A375 (cell line): Measurements from ENCODE around the gene FLOT2. TPM values are rescaled to one million over a fixed set of nuclear protein-coding genes. Genes with fewer than 3 reads are reported as not detected.

Source experiments
- small RNA-seq: library from RNA; depleted of rRNA; stranded (forward); fragments of <200 nt; gene quantifications from one replicate; pipeline ENCODE3, GENCODE V24; 2014
- total RNA-seq: library from RNA; depleted of rRNA; stranded (reverse); fragments of >200 nt; shearing (Covaris generic); gene quantifications from 2 replicates; pipeline ENCODE4 v1.2.3, GENCODE V29; 2014; rRNA removed

Gene FLOT2
- total RNA-seq, result 36.3 and 39.4 TPM in 2 replicates

DNA sequence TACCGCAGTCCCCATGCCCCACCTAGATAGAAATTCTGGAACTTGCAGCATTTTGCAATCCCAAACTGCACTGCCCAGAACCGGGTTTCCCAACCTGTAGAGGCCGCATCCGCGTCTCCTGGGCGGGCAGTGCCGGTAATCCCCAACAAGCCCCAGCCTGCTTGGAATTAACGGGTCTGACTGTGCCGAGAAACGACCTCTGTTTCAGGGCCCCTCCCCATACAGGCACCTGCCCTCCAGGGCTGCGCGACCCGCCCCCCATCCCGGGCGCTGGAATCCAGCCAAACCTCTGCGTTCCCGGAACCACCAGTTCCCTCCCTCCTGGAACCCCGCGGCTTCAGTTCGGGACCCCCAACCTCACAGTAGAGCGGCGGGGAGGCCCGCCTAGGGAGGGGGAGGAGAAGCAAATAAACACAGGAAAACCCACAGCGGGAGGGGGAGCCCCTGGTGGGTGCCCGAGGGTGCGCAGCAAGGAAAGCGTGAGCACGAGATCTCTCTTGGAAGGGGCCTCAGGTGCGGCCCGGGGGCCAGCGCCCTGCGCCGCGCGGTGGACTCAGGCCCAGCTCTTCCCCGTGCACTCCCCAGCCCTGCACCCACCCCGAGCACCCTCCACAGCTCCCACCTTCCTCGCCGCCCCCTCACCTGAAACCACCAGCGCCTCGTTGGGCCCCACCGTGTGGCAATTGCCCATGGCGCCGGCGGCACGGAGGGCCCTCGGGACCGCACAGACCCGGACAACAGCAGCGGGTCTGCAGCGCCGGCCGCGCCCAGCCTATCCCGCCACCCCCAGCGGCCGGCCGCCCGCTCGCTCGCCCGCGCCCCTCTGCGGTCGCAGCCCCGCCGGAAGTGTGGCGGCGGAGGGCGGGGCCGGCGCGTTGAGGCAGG, at the start of gene FLOT2:
TSS of gene FLOT2 (minus strand) at position 850 of the 885 bp plus-strand sequence. CDS start at position 691, 159 bp downstream.

DNA sequence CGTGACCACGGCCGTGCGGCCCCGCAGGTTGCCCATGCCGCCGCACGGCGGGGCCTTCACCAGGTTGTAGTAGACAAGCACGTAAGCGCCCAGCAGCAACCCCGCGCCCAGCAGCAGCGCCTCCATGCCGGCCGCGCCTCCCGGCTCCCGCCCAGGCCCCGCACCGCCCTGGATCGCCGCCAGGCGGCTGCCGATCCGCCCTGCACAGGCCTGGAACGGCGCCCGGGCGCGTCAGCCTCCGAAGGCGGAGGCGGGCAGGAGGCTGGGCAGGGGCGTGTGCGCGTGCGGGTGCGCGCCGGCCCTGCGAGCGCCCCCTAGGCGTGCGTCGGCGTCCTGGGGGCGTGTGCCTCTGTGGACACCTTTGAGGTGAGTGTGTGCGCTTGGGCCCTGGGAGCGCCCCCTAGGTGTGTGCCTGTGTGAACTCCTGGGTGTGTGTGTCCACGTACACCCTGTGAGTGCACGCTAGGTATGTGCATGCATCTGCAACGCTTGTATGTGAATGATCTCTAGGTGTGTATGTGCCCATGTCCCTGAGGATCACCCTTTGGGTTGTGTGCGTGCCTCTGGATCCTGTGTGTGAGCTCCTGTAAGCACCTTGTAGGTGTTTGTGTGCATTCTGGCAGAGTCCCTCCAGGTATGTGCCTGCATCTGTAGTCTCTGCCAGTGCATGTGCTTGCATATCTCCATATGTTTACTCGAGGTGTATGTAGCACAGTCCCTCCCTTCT, 5.4 kb upstream of the FLOT2 start, which contains the start of gene DHRS13:
TSS of gene DHRS13 (minus strand) at position 261 of the 727 bp plus-strand sequence. CDS start at position 126, 135 bp downstream.

DNA sequence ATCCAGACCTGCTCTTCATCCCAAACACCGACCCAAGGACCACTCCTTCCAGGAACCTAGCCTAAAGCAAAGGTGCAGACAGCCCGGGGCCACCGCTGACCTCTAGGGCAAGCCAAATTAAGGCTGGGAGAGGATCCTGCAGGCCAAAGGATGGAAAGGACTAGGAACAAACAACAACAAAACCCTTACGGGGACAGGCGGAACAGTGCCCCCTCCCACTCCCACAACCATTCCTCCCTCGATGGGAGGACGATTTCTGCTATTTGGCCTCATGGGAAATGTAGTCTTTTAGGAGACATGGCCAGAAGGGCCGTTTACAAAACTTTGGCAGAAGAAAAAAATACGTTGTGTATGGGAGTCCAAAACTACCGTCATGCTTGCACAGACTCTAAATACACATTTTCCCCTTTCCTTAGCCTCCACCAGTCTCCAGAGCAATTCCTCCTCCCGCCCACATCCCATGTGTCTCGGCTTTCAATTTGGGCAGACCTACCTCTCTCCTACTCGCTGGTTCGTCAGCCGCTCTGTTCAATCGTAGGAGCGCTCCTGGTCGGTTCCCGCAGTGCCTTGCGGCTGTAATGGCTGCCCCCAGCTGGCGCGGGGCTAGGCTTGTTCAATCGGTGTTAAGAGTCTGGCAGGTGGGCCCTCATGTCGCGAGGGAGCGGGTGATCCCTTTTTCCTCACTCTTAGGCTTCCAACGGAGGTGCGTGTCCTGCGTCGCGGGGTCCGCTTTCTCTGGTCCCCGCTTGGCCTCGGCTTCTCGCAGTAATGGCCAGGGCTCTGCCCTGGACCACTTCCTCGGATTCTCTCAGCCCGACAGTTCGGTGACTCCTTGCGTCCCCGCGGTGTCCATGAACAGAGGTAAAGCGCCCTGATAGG, 42.8 kb downstream of the FLOT2 start, which contains the start of gene ERAL1:
TSS of gene ERAL1 (plus strand) at position 560 of the 879 bp plus-strand sequence. CDS start at position 579, 19 bp downstream.

DNA sequence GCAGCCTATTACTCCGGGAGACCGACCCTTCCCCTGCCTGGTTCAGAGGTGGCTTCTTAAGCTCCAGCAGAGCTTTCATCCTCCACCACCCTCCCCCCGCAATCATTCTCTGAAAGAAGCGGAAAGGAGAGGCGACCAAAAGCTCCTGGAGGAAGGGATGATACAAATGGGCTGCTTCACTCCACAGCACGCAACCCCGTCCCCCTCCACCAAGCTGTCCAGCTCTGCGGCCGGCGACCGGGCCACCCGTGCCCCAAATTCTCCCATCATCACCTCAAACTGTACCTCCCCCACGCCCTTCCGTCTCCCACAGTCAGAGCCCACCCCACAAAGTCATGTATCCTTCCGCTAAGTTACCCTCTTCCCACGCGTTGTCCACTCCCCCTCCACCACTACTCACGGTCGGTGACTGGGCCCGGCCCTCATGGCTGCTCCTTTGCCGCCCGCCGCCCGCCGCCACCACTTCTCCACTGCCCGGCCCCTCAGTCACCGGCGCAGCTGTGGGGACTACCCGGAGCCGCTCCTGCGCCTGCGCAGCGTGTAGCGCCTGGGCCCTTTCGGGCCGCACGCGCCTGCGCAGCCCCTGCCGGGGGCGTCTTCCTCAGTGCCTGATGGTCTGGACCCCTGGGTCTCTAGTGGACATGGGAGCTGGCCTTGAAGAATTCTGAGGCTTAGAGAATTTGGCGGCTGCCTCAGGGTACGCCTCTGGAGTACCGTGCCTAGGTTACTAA, 55.1 kb downstream of the FLOT2 start, which contains the start of gene FAM222B:
TSS of gene FAM222B (minus strand) at position 509 of the 731 bp plus-strand sequence. CDS start 76,123 bp downstream, outside the sequence.

Small RNAs within 50 kb of the gene (small RNA-seq; reads per million reads assigned to genes)
- not detected for gene RF00019

Other genes starting within 250 kb of the FLOT2 start
- 44.1 and 50.7 TPM in 2 replicates for gene SDF2, start 235.8 kb downstream of the FLOT2 start, total RNA-seq
- gene SUPT6H, start 235.5 kb downstream of the FLOT2 start, total RNA-seq, result 61.7 and 66.9 TPM in 2 replicates
- 7.3 and 10.3 TPM in 2 replicates for gene PROCA1, start 185.8 kb downstream of the FLOT2 start, total RNA-seq
- 217 and 273 TPM in 2 replicates for gene RAB34, start 179.9 kb downstream of the FLOT2 start, total RNA-seq
- gene RPL23A, start 177.7 kb downstream of the FLOT2 start, total RNA-seq, result 965 and 1,132 TPM in 2 replicates
- 16.1 and 18.9 TPM in 2 replicates for gene TLCD1, start 171.5 kb downstream of the FLOT2 start, total RNA-seq
- gene NEK8, start 168.9 kb downstream of the FLOT2 start, total RNA-seq, result 2.7 and 3.1 TPM in 2 replicates
- 91.1 and 92.0 TPM in 2 replicates for gene TRAF4, start 153.7 kb downstream of the FLOT2 start, total RNA-seq
- gene FAM222B, start 54.9 kb downstream of the FLOT2 start, total RNA-seq, result 10.9 and 11.8 TPM in 2 replicates
- gene ERAL1, start 42.7 kb downstream of the FLOT2 start, total RNA-seq, result 24.2 and 35.3 TPM in 2 replicates
- 19.3 and 20.6 TPM in 2 replicates for gene DHRS13, start 5.3 kb upstream of the FLOT2 start, total RNA-seq
- gene PHF12, start 53.8 kb upstream of the FLOT2 start, total RNA-seq, result 23.2 and 23.6 TPM in 2 replicates
- gene SEZ6, start 108.3 kb upstream of the FLOT2 start, total RNA-seq, result not detected in 2 replicates
- gene PIPOX, start 145.4 kb upstream of the FLOT2 start, total RNA-seq, result 1.2 and 1.4 TPM in 2 replicates